Memory B cell (primary cell): ENCODE measurements around the gene POU2F2.

ENCODE experiments used
- ATAC-seq: fragments of 150-1000 bp; cut with Tn5 transposase; 2 replicates; pipeline ENCODE4 v1.10.0; 2021; ENCODE audit warnings: low read depth, mild to moderate bottlenecking, moderate library complexity
- DNase-seq, 2 donors: peaks; one replicate each; pipeline ENCODE4 v3.0.0; 2022; ENCODE audit warnings: low spot score in 2 of 2
- H3K27ac Mint-ChIP-seq: one replicate; pipeline ENCODE4 v1.8.0; 2022; ENCODE audit warnings: mild to moderate bottlenecking, moderate library complexity, mixed read lengths
- H3K27me3 Mint-ChIP-seq: one replicate; pipeline ENCODE4 v1.8.0; 2022; ENCODE audit warnings: mixed read lengths
- H3K36me3 Mint-ChIP-seq: one replicate; pipeline ENCODE4 v1.8.0; 2022; ENCODE audit warnings: mild to moderate bottlenecking, mixed read lengths
- H3K4me1 Mint-ChIP-seq: one replicate; pipeline ENCODE4 v1.8.0; 2022; ENCODE audit warnings: mixed read lengths
- H3K4me3 Mint-ChIP-seq: one replicate; pipeline ENCODE4 v1.8.0; 2022; ENCODE audit warnings: mild to moderate bottlenecking, moderate library complexity, mixed read lengths
- H3K9me3 Mint-ChIP-seq: one replicate; pipeline ENCODE4 v1.8.0; 2022; ENCODE audit warnings: mixed read lengths

The POU2F2 gene

DNA sequence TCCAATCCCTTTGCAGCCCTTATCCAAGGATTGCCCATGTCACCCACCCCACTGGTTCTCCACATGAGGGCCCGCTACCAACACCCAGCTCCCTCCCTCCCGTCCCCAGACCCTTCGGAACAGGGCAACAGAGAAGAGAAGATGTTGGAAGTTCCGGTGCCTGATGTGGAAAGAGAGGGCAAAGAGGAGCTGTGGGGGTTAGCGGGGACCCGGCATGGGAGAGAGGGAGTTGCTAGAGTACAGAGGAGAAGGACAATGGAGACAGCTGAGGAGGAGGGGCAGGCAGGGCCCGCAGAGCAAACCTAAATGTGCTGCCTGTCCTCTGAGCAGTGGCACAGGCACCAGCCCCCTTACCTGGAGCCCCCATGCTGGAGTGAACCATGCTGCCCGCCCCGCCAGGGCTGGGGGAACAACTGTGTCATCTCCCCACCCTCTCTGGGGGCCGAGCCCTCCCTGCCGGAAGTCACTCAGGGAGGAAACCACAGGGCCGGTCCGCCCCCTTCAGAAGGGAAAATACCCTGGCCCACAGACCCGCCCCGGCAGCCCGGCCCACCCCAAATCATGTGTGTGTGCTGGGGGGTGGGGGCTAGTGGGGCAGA is at the start of gene POU2F2:
Gene POU2F2, minus strand, starts transcription at position 417 of the 599 bp plus-strand sequence. Its CDS starts 35 bp downstream, at position 382.
- Mint-ChIP-seq H3K36me3 (peaks cover 22% of the 10 kb centered on the region), H3K4me3 (peak within 1 kb of the TSS; percentile 93), H3K9me3 (no peaks in the 10 kb centered on the region), H3K27me3 (no peaks in the 10 kb centered on the region), H3K4me1 (peaks cover 58% of the 10 kb centered on the region), H3K27ac (peak within 1 kb of the TSS; percentile 80)
- ATAC-seq (peak; percentile 66), DNase-seq (peak; percentile 77 to 82)

DNA sequence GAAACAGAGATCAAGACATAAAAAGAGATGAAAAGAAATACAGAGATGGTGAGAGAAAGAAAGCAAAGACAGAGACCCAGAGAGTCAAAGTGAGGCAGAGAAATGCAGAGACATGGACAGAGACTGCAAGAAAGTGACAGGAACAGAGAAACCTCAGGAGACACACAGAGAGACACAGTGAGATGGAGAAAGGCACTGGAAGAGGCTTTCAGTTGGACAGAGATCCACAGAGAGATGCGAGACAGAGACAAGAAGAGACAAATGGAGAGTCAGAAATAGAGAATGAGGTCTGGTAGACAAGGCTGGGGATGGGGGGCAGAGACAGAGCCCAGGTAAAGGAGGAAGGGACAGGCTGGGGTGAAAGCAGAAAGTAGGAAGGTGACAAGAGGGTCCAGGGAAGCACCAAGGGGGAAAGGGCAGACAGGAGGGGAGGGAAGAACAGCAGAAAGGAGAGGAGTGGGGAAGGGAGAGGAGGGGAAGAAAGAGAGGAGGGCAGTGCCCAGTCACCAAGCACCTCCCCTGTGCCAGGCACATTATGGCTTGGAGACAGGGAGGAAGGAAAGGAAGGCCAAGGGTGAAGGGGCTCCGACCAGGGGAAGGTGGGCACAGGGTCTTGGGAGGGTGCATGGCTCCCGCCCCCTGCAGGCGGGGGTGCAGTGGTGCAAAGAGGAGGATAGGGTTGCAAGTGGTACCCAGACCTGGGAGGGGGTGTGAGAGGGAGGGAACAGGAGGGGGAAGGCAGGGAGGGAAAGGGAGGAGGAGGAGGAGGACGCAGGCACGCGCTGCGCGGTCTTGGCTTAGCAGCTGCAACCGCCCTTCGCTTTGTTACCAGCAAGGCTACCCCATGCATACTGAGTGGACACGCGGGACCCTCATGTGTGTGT is 46.8 kb upstream of the POU2F2 start:
- Mint-ChIP-seq H3K36me3 (no peaks in the 10 kb centered on the region), H3K27me3 (peaks cover 8% of the 10 kb centered on the region), H3K27ac (no peak overlapping the region), H3K4me3 (no peak overlapping the region), H3K9me3 (no peaks in the 10 kb centered on the region), H3K4me1 (peaks cover 24% of the 10 kb centered on the region)
- ATAC-seq = no peak
- DNase-seq = no peak

DNA sequence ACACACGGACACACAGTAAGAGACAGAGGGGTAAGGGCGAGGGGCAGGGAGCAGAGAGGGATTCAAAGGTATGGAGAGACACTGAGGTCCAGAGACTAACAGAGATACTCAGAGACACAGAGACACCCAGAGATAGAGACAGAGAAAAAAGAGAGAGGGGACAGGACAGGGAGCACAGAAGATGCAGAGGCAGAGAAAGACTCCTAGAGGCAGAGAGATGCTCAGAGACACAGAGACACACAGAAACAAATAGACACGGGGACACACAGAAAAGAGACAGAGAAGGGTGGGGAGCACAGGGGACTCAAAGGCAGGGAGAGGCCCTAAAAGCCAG is 45.4 kb upstream of the POU2F2 start:
- H3K4me3 Mint-ChIP-seq = no peak overlapping the region
- DNase-seq (no peak), ATAC-seq (no peak)
- peaks cover 21% of the 10 kb centered on the region for H3K4me1 Mint-ChIP-seq
- H3K36me3 Mint-ChIP-seq = no peaks in the 10 kb centered on the region
- peaks cover 8% of the 10 kb centered on the region for H3K27me3 Mint-ChIP-seq
- no peaks in the 10 kb centered on the region for H3K9me3 Mint-ChIP-seq
- no peak overlapping the region for H3K27ac Mint-ChIP-seq

DNA sequence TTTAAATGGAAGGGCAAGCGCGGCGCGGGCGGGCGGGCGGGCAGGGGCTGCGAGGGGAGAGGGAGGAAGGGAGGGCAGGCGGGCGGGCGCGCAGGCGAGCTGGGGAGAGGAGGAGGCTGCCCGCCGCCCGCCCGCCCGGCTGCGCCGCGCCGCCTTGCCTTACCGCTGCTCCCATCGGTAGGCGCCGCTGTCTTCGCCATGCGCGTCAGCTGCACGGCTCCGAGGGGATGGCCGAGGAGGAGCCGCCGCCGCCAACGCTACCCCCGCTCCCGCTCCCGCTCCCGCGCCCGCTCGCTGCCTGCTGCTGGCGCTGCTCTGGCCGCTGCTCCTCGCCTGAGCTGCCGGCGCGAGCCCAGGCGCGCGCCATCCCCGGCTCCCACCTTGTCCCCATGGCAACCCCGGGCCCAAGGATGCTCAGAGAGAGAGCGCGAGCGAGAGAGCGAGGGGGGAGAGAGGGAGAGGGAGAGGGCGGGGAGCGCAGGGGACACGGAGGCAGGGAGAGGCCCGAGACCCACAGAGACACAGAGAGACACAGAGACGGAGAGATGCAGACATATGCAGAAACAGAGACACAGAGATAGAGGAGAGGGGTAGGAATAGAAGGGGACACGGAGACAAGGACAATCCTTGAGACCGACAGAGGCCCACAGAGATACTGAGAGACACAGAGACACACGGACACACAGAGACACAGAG is 44.9 kb upstream of the POU2F2 start:
- no peaks in the 10 kb centered on the region for H3K9me3 Mint-ChIP-seq
- no peaks in the 10 kb centered on the region for H3K36me3 Mint-ChIP-seq
- H3K27me3 Mint-ChIP-seq = peaks cover 8% of the 10 kb centered on the region
- H3K4me3 Mint-ChIP-seq = no peak overlapping the region
- peaks cover 16% of the 10 kb centered on the region for H3K4me1 Mint-ChIP-seq
- DNase-seq (peak; percentile 63 to 67), ATAC-seq (peak; percentile 94)
- H3K27ac Mint-ChIP-seq = no peak overlapping the region

DNA sequence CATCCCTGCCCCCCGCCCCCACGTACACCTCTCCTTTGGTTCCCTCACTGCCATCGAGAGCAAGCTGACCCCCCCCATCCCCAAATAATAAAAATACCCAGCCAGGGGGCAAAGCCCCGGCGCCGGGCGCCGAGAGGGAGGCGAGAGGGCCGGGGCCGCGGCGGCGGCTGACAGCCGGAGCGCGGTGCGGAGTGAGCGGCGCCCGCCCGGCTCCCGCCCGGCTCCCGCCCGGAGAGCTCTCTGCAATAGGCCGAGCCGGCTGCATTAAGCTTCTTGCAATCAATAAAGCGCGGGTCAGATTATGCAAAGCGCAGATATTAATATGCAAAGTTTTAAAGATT is 44.4 kb upstream of the POU2F2 start:
- Mint-ChIP-seq H3K9me3 (no peaks in the 10 kb centered on the region), H3K4me3 (peak overlapping the region; percentile 95), H3K4me1 (peaks cover 12% of the 10 kb centered on the region), H3K36me3 (no peaks in the 10 kb centered on the region), H3K27me3 (peaks cover 8% of the 10 kb centered on the region), H3K27ac (no peak overlapping the region)
- peak in 1 of 2 donors; percentile 50 for DNase-seq
- ATAC-seq = peak; percentile 41

DNA sequence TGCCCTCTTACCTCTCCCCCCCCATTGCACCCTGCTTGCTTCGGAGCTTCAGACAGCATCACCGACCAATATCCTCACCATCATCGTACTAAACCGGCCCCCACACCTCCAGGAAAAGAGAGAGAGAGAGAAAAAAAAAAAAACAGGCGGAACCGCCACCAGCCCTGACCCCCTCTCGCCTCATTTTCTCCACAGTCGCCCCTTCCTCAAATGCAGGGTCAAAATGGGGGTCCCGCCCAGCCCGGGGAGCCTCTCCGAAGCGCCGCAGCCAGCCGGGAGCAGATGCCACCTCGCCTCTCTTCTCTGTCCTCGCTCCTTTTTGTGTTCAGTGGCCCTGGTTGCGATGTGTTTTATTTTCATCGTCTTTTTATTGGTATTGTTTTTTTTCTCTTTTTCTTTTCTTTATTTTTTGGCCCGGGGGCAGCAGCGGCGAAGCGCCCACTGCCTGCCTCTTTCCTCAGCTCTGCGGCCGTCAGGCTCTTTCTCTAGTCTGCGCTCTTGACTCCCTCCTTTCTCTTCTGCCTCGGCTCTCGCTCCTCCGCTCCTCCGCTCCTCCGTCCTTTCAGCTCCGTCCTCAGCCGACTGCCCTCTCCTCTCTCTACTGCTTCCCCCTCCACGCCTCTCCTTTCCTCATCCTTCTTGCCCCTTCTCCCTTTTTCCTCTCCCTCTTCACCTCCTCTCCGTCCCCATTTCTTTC is 43.9 kb upstream of the POU2F2 start:
- DNase-seq (no peak), ATAC-seq (peak; percentile 22)
- Mint-ChIP-seq H3K9me3 (no peaks in the 10 kb centered on the region), H3K36me3 (no peaks in the 10 kb centered on the region), H3K27me3 (peaks cover 8% of the 10 kb centered on the region), H3K27ac (no peak overlapping the region), H3K4me3 (peak overlapping the region; percentile 95), H3K4me1 (peaks cover 12% of the 10 kb centered on the region)

DNA sequence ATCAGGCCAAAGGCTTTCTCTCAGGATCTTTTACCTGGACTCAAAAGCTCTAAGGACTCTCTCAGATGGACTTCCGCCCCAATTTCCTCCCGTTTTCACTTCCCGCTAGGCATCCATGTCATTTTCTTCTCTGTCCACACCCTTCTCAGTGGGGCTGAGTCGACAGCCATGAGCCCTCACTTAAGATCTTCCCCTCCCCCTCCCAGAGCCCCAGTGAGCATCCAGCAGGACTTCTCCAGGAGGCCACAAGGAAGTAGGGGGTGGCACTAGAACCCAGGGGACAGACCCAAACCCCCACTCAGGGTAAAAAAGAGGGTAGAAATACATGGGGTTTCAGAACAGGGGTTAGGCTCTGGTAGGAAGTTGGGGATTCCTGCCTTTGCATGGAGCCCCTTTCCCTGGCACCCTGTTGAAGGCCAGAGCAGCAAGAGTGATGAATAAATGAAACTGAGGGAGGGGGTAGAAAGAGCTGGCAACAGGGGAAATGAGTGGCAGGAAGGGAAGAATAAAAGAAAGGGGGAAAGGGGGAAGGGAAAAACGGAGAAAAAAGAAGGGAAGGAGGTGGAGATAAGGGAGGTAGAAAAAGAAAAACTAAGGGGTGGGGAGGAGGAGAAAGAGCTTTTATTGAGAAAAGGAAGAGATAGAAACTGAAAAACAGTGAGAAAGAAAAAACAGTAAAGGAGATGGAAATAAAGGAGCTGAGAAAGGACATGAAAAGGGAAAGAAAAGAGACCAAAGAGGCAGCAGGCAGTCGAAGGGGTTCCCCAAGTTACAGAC is 42.9 kb upstream of the POU2F2 start:
- ATAC-seq (no peak), DNase-seq (no peak)
- Mint-ChIP-seq H3K27ac (no peak overlapping the region), H3K27me3 (peaks cover 8% of the 10 kb centered on the region), H3K36me3 (no peaks in the 10 kb centered on the region), H3K4me3 (peak overlapping the region; percentile 95), H3K9me3 (no peaks in the 10 kb centered on the region), H3K4me1 (peaks cover 12% of the 10 kb centered on the region)

DNA sequence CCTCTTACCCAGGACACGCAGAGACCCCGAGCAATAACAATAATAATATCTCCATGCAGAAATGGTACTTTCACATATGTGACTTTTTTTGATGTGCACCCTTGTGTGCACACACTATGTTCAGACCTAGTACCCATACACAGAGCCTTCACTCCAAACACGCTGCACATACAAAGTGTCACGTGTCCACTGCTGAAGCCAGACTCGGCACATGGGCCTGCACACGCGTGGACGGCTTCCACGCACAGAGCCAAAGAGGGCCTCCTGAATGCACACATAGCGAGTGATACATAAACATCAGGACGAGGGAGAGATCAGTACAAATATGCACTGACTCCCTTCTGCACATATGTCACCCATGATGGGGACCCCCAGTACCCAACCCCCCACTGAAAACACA is 41.9 kb upstream of the POU2F2 start:
- no peak overlapping the region for H3K4me3 Mint-ChIP-seq
- ATAC-seq = no peak
- H3K36me3 Mint-ChIP-seq = no peaks in the 10 kb centered on the region
- H3K4me1 Mint-ChIP-seq = peaks cover 12% of the 10 kb centered on the region
- no peaks in the 10 kb centered on the region for H3K9me3 Mint-ChIP-seq
- no peak overlapping the region for H3K27ac Mint-ChIP-seq
- no peak for DNase-seq
- H3K27me3 Mint-ChIP-seq = peaks cover 6% of the 10 kb centered on the region

DNA sequence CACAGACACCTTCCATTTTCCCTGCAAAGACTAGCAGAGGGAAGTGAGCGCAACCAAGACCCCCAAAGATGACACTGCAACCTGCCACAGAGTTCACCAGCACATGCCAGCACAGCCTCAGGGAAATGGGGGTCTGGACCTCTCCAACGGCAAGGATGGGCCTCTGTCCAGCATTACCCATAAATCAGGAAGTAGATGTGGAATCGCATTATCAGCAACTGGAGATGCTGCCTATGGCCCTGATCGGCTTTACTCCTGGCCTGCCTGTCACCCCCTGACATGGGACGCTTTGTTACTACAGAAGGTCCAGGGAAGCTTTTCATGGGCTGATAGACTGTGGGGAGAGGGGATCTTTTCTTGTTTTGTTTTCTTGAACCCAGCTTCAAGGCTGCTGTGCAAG is 41.4 kb upstream of the POU2F2 start:
- ATAC-seq (no peak), DNase-seq (no peak)
- Mint-ChIP-seq H3K4me1 (peaks cover 12% of the 10 kb centered on the region), H3K27ac (no peak overlapping the region), H3K9me3 (no peaks in the 10 kb centered on the region), H3K27me3 (peaks cover 6% of the 10 kb centered on the region), H3K36me3 (no peaks in the 10 kb centered on the region), H3K4me3 (no peak overlapping the region)

DNA sequence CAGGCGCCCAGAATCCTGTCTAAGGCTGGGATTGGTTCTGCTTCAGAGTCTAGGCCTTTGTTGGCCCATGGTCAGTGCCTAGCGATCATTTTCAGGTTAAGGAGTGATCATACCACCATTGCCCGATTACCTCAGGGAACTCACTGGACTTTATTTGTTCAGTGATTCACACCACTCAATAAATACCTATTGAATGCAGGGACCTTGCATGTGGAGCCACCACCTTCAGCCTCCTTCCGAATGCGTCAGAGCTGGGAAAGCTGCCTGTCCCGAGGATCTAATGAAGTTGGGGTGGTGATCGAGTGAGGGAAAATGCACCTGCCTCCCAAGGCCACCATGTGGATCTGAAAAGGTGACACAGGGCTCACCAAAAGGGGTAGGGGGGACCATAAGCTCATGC is 40.0 kb upstream of the POU2F2 start:
- no peak for ATAC-seq
- peaks cover 12% of the 10 kb centered on the region for H3K4me1 Mint-ChIP-seq
- H3K4me3 Mint-ChIP-seq = no peak overlapping the region
- H3K36me3 Mint-ChIP-seq = no peaks in the 10 kb centered on the region
- no peaks in the 10 kb centered on the region for H3K9me3 Mint-ChIP-seq
- H3K27me3 Mint-ChIP-seq = peaks cover 6% of the 10 kb centered on the region
- DNase-seq = no peak
- no peak overlapping the region for H3K27ac Mint-ChIP-seq

DNA sequence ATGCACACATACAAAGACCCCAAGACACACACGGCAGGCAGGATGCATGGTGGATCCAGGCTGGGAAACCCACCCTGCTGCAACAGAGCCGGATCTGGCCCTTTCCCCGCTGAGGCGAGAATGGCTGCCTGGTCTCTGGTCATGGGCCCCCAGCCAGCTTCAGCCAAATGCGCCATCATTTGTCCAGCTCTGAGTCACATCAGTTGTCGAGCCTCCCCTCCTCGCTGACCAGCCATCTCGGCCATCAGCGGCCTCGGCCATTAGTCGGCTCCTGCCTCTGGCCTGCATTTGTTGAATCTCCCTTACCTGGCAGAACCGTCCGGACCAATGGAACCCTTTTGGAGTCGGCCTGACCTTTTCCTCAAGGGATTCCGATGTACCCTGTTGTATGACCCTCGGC is 38.5 kb upstream of the POU2F2 start:
- DNase-seq (no peak), ATAC-seq (no peak)
- peaks cover 4% of the 10 kb centered on the region for H3K4me1 Mint-ChIP-seq
- H3K36me3 Mint-ChIP-seq = no peaks in the 10 kb centered on the region
- H3K9me3 Mint-ChIP-seq = no peaks in the 10 kb centered on the region
- peaks cover 1% of the 10 kb centered on the region for H3K27me3 Mint-ChIP-seq
- no peak overlapping the region for H3K27ac Mint-ChIP-seq
- H3K4me3 Mint-ChIP-seq = no peak overlapping the region

DNA sequence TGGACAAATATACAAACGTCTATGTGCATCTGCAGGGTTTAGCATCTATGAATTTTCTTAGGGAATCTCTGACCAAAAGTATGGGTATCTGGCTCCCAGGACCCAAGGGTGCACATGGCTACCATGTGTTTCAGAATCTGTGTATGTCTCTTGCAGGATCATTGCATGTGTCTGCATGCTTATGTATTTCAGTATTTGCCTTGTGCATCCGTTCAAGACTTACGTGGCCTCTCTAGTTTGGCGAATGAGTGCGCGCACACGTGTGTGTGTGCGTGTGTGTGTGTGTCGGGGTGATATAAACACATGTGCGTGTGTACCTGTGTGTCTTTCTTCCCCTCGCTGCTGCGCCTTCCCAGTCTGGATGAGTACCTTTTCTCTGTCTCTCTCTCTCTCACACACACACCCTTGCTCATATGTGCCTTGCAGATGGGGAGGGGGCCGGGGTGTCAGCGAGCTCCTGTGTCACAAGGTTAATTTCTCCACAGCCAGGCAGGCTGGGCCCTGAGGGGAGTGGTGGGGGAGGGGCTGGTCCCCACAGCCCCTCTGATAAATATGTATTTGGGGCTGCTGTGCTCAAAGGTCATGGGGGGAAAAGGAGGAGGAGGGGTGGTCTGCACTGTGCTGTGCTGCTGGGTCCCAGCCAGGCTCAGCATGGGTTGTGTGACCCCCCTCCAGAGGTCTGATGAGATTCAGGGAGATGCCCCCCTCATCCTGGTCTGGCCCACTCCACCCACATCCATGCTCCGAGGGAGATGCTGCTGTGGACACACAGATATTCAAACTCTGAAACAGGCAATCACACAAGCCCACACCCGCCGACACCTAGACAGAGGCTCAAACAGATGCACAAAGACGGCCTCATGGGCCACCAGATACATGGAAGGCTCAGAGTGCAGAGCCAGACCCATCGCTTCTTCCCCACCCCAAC is 37.5 kb upstream of the POU2F2 start:
- no peaks in the 10 kb centered on the region for H3K36me3 Mint-ChIP-seq
- no peak overlapping the region for H3K4me3 Mint-ChIP-seq
- no peak for ATAC-seq
- H3K4me1 Mint-ChIP-seq = peaks cover 3% of the 10 kb centered on the region
- no peak for DNase-seq
- H3K9me3 Mint-ChIP-seq = no peaks in the 10 kb centered on the region
- H3K27me3 Mint-ChIP-seq = no peaks in the 10 kb centered on the region
- no peak overlapping the region for H3K27ac Mint-ChIP-seq

DNA sequence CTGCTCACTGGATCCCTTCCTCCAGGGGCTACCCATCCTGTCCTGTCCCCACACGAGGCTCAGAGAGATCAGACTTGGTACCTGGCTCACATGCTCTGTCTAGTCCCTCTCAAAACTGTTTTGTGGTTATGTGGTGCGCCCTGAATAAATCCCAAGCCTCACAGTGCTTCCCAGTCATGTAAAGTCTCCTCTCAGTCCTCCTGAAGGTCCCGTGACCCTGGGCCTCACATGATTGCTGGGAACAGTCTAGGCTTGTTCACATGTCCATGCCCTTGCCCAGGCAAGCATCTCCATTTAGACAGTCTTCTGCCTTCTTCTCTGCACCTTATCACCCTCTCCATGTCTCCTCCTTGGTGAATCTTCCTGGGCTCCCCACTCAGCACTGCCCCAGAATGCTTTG is 36.0 kb upstream of the POU2F2 start:
- Mint-ChIP-seq H3K36me3 (no peaks in the 10 kb centered on the region), H3K9me3 (no peaks in the 10 kb centered on the region), H3K4me3 (no peak overlapping the region), H3K27me3 (no peaks in the 10 kb centered on the region), H3K27ac (no peak overlapping the region), H3K4me1 (peaks cover 3% of the 10 kb centered on the region)
- no peak for ATAC-seq
- DNase-seq = no peak
